Stimulated activated CD8-positive, alpha-beta memory T cell treated with anti-CD3 and anti-CD28 coated beads, Interleukin-4, amount 100 ng/mL, for 24 hours (primary cell): Measurements from ENCODE around the gene POLR2A.
"Not testable (repeated sequence)": the region's sequence is repeated elsewhere in the genome, so short reads cannot be mapped to it uniquely, and the experiment has no call there.

Experiments used
- DNase-seq: peaks from one replicate; pipeline ENCODE4 v3.0.0-alpha.2; 2020; ENCODE audit warnings: low read depth

The POLR2A gene

DNA sequence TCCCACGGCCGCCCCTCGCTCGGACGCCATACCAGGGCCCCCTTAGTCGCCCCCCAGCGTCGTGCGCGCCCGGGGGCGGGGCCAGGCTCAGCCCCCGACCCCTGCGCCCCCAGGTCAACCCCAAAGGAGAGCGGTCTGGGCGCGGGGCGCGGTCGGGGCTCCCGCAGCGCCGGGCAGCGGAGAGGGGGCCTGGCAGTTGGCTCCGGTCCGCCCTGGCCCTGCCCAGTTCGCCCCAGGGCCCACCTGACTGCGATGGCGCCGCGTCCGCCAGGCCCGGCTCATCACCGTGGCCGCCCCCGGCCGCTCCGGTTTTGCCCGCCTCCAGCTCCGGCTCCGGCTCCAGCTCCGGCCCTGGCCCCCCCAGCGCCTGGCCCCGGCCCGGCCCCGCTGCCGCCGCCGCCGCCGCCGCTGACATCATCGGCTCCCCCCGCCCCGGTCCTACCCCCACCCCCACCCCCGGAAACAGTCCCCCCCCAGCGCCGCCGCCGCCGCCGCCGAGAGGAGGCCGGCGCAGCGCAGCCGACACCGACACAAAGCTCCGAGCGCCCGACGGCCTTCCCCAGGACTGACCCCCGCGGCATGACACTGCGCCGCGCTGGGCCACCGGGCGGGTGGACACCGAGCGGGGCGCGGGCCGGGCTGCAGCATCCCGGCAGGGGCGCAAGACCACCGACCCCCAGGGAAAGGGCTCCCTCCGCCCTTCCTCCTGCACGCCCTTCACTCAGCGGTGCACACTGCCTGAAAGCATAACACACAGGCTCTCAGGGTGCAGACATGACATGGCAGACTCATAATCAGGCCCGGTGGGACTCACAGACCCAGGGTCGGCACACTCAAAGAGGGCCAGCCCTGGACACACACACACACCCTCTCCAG, 4.7 kb upstream of the POLR2A start, which contains the start of gene ZBTB4:
ZBTB4 (minus strand) TSS at position 419 of the 876 bp plus-strand sequence. CDS start 12,830 bp downstream, outside the sequence.
- DNase-seq: peak; percentile 40

DNA sequence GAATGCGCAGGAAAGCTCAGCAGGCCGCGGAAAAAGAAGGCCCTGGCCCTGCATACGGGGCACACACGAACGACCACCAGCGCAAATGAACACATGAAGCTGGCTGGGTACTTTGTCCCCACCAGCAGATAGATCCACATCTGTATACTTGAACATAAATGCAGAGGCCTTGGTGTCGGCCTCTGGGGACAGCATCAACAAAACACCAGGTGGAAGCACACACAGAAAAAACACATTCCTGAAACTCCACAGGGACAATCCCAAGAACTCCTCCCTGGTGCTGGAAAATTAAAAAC, 4.1 kb upstream of the POLR2A start:
- no peak for DNase-seq

DNA sequence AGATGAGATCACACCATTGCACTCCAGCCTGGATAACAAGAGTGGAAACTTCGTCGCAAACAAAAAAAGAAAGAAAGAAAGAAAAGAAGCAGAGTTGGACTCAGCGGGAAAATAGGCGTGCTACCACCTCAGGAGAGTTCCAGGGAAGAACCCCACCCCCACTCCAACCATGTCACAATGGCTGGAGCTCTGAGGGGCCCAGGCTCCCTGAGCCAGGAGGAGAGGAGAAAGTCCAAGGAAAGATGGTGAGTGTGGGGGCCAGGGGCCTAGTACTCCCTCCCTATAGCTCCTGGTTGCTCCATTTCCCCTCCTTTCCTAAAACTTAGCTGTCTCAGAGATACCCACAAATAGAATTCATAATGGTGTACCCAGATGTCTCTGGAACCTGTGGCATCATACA, 2.9 kb upstream of the POLR2A start, which contains the start of gene SLC35G6:
SLC35G6 (plus strand) TSS at position 172 of the 400 bp plus-strand sequence; CDS start at position 243, 71 bp downstream.
- not testable (repeated sequence) for DNase-seq

DNA sequence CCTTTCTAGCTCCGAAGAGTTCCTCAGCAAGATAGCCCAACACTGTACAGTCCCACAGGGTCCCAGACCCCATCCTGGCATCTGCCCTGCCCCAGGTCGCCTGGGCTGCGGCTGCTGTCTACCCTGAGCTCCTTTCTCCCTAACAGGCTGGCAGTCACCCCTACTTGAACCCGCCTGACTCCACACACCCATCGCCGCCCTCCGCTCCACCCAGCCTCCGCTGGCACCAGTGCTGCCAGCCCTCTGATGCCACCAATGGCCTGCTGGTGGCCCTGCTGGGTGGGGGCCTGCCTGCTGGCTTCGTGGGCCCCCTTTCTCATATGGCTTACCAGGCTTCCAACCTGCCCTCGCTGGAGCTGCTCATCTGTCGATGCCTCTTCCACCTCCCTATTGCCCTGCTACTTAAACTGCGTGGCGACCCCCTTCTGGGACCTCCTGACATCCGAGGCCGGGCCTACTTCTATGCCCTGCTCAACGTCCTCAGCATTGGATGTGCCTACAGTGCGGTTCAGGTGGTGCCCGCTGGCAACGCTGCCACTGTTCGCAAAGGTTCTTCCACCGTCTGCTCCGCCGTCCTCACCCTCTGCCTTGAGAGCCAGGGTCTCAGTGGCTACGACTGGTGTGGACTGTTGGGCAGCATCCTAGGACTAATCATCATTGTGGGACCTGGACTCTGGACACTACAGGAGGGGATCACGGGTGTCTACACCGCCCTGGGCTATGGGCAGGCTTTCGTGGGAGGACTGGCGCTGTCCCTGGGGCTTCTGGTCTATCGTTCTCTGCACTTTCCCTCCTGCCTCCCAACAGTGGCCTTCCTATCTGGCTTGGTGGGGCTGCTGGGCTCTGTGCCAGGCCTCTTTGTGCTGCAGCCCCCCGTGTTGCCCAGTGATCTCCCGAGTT, 2.1 kb upstream of the POLR2A start:
- DNase-seq: not testable (repeated sequence)

DNA sequence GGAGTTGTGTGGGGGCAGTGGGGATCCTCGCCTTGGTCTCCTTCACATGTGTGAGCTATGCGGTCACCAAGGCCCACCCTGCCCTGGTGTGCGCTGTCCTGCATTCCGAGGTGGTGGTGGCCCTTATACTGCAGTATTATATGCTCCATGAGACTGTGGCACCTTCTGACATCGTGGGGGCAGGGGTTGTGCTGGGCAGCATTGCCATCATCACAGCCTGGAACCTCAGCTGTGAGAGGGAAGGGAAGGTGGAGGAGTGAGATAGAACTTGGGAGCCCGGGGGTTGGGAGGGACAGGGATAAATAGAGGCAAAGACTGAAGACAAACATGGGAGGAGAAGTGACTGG, 1.5 kb upstream of the POLR2A start:
- not testable (repeated sequence) for DNase-seq

DNA sequence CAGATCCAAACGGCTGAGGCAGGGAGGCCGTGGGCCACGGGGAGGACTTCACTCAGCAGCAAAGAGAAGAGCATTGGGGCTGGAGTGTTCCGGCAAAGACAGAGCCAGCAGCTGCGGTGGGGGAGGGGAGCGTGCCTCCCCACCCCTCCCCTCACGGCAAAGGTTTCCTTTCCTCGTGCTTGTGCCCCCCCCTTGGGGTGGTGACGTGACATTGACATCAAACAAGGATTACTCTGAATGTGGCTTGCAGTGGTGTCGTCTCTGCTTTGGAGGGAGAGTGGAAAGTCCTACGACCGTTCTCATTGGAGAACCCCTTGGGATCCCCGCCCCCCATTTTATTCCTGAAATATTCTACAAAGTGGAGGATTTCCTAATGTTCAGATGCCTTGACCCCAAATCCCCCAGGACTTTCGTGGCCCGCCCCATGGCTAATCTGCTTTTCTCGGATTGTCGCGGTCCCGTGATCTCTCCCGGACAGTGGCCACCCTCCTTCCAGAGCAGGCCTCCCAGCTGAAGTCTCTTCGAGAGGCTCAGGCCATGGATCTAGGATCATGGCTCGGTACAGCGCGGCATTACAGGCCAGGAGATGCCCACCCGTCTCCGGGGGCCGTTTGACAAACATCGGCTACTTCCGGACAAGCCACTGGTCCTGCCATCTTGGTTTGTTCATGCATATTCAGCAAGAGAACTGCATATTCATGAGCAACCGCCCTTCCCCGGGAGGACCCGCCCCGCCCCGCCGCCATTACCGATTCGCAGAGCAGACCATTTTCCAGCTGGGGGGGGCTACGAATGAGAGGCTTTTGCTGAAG, 705 bp upstream of the POLR2A start:
- DNase-seq: peak; percentile 92

DNA sequence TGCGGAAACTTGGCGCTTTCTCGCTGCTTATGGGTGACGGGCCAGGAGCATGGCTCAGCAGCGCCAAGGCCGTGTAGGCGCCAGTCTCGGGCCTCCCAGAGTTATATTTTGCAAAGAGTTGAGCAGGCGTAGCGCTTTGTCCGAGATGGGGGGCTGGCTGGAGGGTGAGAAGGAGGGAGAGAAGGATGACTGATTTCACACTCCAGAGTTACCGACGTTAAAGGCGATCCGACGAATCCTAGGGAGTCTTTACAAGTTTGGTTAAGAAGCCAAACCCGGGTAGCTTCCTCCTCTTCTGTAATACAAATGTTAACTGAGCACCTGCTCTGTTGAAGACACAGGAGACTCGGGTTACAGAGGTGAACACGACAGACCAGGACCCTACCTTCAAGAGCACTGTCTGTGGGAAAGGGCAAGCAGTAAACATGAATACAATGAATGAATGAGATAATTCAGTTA, 782 bp downstream of the POLR2A start:
- no peak for DNase-seq

DNA sequence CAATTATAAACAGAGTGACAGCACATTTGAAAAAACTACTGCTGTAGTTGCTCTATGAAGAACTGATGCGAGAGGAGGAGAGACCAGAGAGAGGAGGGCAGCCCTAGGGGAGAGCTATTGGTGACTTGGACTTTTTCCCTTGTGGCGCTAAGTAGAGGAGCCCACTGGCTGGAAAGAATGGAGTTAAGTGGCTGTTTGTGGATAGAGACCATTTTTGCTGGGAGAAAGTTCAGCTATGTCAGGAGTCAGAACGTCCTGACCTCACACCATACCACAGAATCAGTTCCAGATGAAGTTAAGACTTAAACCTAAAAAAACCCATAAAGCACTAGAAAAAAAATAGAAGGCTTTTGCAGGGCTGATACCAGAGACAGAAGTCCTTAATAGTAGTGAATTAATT, 2.0 kb downstream of the POLR2A start:
- no peak for DNase-seq

DNA sequence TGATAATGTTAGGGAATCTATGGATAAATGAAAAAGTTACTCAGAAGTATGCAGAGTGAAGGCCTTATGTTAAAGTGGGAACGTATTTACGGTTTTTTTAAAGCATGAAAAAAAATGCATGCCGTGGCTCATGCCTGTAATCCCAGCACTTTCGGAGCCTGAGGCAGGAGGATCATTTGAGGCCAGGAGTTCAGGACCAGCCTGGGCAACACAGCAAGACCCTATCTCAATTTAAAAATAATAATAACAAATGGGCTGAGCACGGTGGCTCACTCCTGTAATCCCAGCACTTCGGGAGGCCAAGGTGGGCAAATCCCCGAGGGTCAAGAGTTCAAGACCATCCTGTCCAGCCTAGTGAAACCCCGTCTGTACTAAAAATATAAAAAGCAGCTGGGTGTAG, 6.0 kb downstream of the POLR2A start:
- DNase-seq: no peak

DNA sequence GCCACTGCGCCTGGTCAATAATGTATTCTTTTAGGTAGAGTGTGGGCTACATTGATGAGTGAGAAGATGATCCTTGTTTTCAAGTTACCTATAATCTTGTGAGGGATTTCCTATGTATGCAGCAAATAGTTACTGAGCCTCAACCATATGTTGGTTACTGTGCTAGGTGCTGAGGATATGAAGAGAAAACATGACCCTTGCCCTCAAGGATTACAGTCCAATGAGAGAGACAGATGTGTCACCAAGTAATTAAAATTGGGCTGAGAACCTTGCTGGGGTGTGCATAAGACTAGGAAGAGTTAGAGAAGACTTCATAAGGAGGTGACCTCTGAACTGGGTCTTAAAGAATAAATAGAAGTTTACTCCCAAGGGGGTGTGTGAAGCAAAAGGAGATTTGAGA, 7.4 kb downstream of the POLR2A start:
- DNase-seq: no peak

DNA sequence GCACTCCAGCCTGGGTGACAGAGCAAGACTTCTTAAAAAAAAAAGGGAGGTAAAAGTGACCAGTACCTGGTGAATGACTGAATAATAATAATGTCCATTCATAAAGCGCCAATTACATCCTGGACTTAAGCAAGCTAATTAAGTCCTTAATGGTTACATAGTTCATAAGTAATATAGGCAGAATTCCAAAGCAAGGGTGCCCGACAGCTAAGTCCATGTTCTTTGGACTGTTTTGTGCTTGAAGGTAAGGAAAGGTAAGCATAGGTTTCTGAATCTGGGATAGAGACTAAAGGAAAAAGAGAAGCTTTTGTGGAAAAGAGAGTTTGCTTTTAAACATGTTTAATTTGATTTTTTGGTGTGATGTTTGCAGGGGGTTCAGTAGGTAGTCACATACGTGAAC, 9.8 kb downstream of the POLR2A start:
- DNase-seq: no peak

DNA sequence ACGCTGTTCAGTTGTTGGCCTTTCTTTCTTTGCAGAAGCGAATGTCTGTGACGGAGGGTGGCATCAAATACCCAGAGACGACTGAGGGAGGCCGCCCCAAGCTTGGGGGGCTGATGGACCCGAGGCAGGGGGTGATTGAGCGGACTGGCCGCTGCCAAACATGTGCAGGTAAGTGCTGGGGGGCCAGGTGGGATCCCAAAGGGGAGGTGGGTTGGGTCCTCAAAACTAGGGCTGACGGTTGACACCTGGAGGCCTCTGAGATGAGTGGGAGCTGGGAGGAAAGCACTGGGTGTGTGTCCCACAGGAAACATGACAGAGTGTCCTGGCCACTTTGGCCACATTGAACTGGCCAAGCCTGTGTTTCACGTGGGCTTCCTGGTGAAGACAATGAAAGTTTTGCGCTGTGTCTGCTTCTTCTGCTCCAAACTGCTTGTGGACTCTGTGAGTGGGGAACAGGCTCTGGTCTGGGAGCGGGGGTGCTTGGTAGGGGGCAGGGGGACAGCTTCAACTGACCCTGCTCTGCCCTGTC, 11.8 kb downstream of the POLR2A start:
- no peak for DNase-seq

DNA sequence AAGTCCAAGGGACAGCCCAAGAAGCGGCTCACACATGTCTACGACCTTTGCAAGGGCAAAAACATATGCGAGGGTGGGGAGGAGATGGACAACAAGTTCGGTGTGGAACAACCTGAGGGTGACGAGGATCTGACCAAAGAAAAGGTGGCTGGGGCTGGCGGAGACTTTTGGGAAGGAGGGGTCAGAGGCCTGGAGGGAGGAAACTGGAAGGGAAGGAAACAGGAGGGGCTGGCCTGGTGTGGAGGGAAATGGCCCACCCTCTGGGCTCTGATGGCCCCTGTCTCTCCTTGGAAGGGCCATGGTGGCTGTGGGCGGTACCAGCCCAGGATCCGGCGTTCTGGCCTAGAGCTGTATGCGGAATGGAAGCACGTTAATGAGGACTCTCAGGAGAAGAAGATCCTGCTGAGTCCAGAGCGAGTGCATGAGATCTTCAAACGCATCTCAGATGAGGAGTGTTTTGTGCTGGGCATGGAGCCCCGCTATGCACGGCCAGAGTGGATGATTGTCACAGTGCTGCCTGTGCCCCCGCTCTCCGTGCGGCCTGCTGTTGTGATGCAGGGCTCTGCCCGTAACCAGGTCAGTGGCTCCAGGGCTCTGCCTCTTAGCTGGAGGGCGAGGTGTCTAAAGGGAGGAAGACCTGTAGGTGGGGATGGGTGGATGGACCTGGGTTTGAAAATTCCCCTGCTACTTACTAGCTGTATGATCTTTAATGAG, 12.5 kb downstream of the POLR2A start:
- DNase-seq: no peak

DNA sequence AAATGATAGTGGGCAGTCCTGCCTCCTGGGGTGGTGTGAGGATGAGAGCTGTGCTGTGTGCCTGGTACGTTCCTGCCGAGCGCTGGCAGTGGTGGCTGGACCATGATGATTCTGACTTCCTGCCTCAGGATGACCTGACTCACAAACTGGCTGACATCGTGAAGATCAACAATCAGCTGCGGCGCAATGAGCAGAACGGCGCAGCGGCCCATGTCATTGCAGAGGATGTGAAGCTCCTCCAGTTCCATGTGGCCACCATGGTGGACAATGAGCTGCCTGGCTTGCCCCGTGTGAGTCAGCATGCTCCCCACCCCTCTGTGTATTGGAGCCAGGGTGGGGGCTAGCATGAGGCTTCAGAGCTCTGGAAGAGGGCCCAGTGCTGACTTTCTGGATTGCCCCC, 13.1 kb downstream of the POLR2A start:
- DNase-seq: no peak

DNA sequence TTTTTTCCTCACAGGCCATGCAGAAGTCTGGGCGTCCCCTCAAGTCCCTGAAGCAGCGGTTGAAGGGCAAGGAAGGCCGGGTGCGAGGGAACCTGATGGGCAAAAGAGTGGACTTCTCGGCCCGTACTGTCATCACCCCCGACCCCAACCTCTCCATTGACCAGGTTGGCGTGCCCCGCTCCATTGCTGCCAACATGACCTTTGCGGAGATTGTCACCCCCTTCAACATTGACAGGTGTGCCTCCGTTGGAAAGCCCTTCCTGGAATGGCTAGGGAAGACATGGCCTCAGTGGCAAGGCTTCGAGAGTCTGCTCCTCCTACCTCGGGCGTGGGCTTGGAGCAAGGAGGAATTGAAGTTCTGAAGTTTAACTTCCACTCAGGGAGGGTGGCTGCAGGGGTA, 13.5 kb downstream of the POLR2A start:
- DNase-seq: no peak

DNA sequence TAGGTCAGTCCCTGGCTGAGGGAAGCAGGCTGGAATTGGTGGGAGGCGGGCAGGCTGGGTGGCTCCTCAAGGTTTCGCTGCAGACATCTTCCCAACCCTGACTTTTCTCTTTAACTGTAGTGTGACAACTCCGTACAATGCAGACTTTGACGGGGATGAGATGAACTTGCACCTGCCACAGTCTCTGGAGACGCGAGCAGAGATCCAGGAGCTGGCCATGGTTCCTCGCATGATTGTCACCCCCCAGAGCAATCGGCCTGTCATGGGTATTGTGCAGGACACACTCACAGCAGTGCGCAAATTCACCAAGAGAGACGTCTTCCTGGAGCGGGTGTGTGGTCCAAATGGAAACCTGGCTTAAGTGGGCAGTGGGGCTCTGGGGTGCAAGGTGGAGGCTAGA, 15.0 kb downstream of the POLR2A start:
- DNase-seq: no peak

DNA sequence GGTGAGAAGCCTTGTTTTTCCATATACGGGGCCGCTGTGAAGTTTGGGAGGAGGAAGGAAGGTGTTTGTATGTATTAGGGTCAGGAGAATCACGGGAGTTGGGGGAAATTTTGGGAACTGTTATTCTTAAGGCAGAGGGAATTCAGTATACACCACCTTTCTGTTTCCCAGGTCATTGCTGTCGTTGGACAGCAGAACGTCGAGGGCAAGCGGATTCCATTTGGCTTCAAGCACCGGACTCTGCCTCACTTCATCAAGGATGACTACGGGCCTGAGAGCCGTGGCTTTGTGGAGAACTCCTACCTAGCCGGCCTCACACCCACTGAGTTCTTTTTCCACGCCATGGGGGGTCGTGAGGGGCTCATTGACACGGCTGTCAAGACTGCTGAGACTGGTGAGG, 17.6 kb downstream of the POLR2A start:
- DNase-seq: no peak

DNA sequence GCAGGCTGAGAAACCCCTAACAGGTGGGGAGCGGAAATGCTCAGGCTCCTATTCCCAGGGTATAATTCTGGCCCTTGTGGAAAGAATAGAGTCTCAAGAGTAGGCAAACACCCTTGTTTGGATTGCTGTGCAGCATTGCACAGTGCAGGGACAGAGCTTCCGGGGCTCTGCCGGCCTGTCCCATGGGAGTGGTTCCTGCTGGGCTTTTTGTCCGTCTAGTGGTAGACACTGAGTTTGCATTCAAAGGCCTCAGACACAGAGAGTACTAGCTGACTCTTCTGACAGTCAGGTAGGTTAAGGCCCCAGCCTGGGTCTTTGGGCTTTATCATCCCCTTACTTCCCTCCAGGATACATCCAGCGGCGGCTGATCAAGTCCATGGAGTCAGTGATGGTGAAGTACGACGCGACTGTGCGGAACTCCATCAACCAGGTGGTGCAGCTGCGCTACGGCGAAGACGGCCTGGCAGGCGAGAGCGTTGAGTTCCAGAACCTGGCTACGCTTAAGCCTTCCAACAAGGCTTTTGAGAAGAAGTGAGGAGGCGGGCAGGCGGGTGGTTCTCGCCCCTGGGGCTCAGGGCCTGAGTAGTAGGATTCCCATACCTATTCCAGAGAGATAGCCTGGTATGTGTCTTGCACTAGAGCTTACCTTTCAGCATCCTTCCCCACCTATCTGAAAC, 18.1 kb downstream of the POLR2A start:
- DNase-seq: no peak

DNA sequence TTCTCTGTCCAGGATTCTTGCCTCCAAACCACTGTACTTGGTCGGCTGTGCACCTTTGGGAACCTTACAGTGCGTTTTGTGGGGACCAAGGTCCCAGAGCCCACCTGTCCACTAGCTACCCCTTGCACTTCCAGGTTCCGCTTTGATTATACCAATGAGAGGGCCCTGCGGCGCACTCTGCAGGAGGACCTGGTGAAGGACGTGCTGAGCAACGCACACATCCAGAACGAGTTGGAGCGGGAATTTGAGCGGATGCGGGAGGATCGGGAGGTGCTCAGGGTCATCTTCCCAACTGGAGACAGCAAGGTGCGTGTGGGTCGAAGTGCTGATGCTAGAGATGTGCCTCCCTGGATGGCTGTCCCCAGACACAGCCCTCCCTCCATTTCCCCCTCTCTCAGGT, 18.8 kb downstream of the POLR2A start:
- DNase-seq: no peak

DNA sequence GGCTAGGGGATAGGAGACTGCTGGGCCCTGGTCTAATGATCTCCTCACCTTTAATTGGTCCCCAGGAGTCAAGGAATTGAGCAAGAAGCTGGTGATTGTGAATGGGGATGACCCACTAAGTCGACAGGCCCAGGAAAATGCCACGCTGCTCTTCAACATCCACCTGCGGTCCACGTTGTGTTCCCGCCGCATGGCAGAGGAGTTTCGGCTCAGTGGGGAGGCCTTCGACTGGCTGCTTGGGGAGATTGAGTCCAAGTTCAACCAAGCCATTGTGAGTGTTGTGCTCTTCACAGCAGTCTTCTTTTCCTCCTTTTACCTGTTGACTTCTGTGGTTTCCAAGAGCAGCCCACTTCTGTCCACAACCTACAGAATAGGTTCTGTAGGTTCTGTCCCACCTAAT, 19.4 kb downstream of the POLR2A start:
- no peak for DNase-seq

DNA sequence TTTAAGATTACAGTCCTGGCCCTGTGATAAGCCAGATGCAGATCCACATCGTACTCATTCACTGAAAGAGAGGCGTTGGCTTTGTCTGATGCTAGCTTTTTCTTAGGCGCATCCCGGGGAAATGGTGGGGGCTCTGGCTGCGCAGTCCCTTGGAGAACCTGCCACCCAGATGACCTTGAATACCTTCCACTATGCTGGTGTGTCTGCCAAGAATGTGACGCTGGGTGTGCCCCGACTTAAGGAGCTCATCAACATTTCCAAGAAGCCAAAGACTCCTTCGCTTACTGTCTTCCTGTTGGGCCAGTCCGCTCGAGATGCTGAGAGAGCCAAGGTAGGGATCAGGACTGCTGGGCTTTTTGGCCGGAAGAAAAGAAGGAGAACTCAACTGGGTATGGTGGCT, 24.0 kb downstream of the POLR2A start:
- DNase-seq: no peak
